Subcutaneous adipose tissue (tissue), 4 donors: ENCODE results near the gene NAALADL2. TPM values are rescaled to one million over a fixed set of nuclear protein-coding genes. Genes with fewer than 3 reads are reported as not detected.

Source experiments
- total RNA-seq, 4 donors: library from RNA; depleted of rRNA; stranded (reverse); fragments of >200 nt; gene quantifications; one replicate each; pipeline ENCODE4 v1.1.0, GENCODE V29; 2016
- TF ChIP-seq, protein P1 (sequence below): fragments of 450-650 bp; IDR thresholded peaks from one replicate; pipeline ENCODE4 v1.5.1; 2016; ENCODE audit warnings: low read depth, mild to moderate bottlenecking, control low read depth, antibody characterized with exemption, moderate library complexity

Gene NAALADL2
- total RNA-seq, 4 donors from 2014 or later = 9.4 to 18.1 (median 11.8) TPM

DNA sequence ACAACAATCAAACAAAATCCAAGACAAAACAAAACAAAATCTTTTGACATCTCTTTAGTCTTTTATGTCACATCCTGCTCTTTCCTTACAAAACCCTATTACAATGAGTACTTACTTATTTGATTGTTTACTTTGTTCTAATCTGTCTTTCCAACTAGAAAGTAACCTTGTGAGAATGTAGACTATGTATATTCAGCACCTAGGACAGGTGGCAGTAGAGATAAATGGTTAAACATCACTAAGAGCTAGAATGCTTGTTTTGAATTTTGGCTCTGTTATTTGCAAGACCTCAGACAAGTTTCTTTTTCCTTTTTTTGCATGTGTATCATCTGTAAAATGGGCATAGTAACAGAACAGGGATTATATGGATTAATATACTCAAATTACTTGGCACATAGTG is 33.1 kb upstream of the NAALADL2 start:
- TF ChIP-seq, protein P1, sequence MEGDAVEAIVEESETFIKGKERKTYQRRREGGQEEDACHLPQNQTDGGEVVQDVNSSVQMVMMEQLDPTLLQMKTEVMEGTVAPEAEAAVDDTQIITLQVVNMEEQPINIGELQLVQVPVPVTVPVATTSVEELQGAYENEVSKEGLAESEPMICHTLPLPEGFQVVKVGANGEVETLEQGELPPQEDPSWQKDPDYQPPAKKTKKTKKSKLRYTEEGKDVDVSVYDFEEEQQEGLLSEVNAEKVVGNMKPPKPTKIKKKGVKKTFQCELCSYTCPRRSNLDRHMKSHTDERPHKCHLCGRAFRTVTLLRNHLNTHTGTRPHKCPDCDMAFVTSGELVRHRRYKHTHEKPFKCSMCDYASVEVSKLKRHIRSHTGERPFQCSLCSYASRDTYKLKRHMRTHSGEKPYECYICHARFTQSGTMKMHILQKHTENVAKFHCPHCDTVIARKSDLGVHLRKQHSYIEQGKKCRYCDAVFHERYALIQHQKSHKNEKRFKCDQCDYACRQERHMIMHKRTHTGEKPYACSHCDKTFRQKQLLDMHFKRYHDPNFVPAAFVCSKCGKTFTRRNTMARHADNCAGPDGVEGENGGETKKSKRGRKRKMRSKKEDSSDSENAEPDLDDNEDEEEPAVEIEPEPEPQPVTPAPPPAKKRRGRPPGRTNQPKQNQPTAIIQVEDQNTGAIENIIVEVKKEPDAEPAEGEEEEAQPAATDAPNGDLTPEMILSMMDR = no peak

DNA sequence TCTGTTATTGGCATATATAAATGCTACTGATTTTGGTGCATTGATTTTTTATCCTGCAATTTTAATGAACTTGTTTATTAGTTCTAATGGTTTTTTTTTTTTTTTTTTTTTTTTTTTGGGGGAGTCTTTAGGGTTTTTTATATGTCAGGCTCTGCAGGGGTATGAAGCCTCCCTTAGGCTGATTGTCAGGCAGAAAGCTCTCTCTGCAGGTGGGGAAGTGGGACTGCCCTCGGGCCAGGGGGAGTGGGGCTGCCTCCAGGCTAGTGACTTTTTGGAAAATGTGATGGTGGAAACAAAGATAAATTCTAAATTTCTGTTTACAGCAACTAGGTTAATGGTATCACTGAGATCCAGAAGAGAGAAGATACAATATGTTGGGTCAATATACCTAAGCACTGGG is 14.4 kb upstream of the NAALADL2 start:
- TF ChIP-seq, protein P1 = no peak

DNA sequence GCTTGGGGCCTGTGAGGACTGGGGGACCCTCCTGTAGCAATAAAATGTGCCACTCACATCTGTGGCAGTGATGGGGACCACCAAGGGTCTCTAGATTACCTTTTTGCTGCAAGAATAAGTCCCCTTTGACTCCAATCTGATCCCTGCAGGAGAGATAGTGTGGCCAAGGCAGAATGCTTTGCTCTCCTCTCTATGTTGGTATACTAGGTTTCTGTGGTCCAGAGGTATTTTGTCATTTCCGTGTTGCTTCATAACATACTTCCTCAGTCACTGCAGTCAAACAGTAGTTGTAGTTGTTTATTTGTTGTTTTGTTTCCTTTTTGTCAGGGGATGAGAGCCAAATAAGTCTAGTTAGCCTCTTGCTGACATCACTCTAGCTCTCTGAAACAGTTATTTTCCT is 13.1 kb upstream of the NAALADL2 start:
- TF ChIP-seq, protein P1 = no peak

DNA sequence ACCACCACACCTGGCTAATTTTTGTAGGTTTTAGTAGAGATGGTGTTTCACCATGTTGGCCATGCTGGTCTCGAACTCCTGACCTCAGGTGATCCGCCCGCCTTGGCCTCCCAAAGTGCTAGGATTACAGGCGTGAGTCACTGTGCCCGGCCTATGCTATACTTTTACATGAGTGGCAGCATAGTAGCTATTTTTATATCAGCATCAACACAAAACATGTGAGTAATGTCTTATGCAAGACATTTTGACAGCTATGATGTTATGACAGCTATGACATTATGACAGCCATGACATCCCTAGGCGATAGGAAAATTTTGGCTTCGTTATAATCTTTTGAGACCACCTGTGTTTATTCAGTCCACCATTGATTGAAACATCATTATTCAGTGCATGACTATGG is 4.1 kb upstream of the NAALADL2 start:
- TF ChIP-seq, protein P1 = no peak

DNA sequence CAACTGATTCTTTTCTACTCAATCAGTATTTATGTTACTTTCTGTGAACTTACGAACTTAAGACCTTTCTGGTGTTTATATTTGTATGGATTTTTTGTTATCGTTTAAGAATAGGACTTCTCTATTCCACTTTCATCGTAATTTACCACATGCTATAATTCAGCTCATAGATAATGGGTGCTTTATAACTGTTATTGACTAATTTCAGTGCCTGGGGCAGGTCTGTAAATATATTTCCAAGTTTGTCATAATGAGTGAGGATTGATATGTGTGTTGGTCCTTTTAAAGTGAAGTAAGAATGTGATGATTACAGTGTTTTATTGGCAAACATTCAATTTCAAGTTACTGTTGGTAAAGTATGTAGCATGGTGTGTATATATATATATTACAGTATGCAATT is 1.8 kb upstream of the NAALADL2 start:
- TF ChIP-seq, protein P1 = no peak

DNA sequence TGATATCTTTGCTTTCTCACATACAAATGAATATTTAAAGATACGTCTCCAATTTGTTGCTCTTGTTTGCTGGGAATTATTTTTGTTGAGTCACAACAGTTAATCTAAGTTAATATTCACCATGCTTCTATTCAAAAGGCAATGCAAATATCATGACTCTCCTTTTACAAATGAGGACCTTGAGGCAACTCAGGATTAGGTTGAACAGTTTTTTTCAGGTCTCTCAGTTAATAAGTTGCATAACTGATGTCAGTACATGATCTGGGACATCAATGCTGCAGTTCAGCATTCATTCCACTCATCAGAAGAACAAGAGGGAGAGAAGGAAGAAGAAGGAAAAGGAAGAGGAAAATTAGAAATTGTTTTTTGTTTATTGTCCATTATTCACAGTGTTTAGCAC is 781 bp upstream of the NAALADL2 start:
- TF ChIP-seq, protein P1 = no peak

DNA sequence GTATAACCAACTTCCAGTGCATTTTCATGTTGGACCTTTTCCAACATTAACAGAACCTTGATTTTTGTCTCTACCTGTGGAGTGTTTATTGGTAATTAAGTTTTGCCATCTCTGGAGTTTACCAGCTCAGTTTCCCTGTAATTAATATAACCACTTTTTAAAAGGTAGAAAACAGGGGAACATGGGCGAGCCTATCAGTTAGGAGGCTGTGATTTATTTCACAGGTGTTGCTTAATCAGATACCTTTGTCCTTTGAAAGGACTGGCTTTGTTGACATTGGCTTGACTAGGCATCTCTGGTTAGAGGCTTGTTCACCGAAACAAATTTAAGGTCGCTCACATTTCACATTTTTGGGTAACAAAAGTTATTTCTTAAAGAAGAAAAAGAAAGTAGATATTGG is 622 bp downstream of the NAALADL2 start:
- TF ChIP-seq, protein P1 = no peak
